HG03103 (cell line): Measurements from ENCODE around the gene SLC22A23.
"Not testable (repeated sequence)": the region's sequence is repeated elsewhere in the genome, so short reads cannot be mapped to it uniquely, and the experiment has no call there.

Source experiments
- ATAC-seq: cut with Tn5 transposase; IDR thresholded peaks from one replicate; pipeline ENCODE4 v1.9.1; 2021; ENCODE audit warnings: low read depth; ENCODE audit not compliant: unreplicated experiment

SLC22A23 gene

GRCh38 chr6:3389390-3390167, 67.3 kb downstream of the SLC22A23 start:
- ATAC-seq = no peak

DNA sequence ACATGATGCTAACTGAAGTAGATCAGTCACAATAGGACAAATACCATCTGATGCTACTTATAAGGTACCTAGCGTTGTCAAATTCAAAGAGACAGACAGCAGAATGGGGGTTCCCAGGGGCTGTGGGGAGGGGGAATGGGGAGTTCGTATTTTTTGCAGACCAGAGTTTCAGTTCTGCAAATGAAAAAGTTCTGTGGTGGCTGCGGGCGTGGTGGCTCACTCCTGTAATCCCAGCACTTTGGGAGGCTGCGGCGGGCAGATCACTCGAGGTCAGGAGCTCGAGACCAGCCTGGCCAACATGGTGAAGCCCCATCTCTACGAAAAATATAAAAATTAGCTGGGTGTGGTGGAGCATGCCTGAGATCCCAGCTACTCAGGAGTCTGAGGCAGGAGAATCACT, 68.1 kb downstream of the SLC22A23 start:
- ATAC-seq = no peak

- ATAC-seq = no peak
These were observed 70.4 kb downstream of the SLC22A23 start for GRCh38 chr6:3386374-3386857.

DNA sequence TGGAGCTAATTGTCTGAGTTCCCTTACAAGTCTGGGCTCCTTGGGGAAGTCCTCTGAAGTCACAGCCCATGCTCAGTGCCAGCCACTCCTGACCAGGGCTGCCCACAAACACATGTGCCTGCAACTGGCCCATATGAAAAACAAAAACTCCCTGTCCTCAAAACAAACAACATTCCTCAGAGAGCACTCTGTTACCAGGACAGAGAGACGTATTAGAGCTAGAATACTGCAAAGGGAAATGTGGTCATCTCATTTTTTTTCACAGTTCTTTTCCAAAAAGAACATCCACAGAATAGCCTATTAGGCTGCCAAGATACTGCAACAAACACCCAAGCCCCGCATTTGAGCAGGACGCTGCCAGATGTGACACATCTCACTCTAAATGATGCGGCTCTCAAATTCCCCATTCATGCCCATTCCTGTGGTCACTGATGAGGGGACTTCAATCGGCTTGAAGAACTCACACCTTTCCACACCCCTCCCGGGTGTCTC, 71.1 kb downstream of the SLC22A23 start:
- ATAC-seq = no peak

GRCh38 chr6:3385181-3385580, 71.7 kb downstream of the SLC22A23 start:
- ATAC-seq = not testable (repeated sequence)

DNA sequence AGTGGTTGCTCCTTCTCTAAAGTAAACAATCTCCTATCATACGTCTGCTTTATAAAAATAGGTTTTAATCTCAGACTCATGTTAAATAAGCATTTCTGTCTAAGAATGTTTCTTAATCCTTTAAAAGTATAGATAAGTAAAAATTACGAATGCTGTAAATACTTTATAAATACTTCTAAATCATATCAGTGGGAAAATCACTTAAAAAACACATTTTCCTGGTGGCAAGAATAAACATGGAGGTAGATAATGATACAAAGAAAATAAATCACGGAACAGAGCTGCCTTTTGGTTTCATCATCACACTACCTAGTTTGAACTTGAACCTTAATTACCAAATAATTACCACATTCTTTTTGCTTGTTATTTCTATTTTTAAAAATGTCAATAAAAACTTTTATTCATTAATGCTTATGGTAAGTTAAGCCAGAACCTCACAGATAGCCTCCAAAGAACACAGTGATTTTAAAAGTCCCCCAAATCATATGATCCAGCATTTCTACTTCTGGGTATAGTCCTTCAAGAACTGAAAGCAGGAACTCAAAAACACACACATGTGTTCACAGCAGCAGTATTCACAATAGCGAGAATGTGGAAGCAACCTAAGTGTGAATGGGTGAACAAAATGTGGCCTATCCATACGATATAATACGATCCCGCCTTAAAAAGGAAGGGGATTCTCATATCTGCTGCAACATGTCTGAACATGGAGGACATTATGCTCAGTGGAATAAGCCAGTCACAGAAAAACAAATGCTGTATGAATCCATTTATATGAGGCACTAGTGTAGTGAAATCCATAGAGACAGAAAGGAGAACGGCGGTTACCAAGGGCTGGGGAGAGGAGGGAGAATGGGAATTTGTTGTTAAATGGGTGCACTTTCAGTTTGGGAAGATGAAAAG, 72.4 kb downstream of the SLC22A23 start:
- no peak for ATAC-seq

DNA sequence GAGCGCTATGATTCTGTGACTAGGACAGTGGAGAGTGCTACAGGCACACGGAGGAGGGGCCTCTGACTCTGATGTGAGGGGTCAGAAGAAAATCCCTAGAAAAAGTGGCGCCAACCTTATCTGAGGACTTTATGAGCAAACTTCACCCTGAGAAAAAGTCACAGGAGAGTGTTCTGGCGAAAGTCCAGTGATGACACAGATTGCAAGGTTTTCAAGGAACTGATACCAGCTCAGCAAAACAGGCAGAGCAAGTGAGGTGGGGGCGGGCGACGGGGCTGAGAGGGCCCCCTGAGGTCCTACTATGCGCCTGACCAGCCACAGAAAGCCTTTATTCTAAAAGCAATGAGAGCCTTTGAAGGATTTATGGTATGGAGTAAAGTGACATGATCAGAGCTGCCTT, 73.3 kb downstream of the SLC22A23 start:
- ATAC-seq = no peak

- no peak for ATAC-seq
These were observed 74.2 kb downstream of the SLC22A23 start for GRCh38 chr6:3382326-3383279.

GRCh38 chr6:3381233-3381921, 75.5 kb downstream of the SLC22A23 start:
- no peak for ATAC-seq

DNA sequence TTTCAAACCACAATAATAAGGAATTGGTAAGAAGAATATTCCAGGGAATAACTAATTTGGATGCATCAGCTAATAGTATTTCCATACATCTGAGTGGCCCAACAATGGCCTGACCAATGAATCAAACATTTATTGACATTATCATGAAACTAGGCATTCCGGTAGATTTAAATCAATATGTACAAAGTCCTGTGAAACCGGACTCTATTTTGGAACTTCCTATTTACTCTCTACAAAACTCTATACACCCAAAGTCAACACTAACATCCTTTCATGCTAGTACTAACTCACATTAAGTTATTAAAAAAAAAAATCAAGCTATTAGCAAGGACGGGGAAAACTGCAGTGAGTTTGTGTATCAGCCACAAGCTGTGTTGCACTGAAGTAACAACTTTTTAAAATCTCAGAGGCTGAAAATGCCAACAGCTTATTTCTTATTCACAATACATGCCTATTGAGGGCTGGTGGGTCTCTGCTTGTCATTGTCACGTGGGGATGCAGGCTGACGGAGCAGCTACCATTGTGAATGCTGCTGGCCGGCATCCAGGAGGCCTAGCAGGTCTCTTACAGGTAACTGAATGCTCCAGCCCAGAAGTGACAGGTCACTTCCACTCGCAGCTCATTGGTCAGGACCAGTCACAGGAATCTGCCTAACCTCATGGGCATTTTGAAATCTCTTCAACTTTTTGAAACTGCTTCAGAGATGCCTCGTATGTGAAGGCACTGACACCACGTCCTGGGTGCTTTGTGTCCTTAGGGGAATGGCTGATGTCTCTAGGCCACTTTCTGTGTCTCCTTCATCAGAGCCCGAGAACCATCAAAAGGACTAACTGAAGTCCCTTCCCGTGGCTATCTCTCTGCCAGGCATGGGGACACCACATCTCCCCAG, 76.3 kb downstream of the SLC22A23 start:
- no peak for ATAC-seq

DNA sequence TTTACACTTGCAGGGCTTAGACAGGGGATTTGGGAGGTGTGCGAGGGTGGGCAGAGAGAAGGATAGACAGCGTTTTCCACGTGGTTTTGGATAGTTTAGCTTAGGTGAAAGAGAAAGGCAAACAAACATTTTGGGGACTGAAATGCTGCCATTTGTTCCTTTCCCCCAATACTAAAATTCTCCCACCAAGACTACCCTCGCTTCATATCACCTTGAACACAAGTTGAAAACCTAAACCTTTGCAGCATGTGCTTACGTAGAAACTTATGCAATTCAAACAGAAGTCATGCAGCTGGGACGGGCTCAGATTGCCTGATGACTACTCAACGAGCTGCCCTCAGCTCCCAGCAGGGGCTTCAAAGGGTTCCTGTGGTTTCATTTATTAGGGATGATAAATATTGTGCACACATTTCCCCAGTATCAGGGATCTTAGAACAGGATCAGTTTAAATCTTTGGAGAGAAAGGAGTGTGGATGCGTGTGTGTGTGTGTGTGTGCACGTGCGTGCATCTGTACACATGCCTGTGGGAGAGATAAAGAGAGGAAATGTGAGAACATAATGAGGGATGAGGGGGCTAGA, 77.3 kb downstream of the SLC22A23 start:
- ATAC-seq = no peak

GRCh38 chr6:3378808-3379207, 78.0 kb downstream of the SLC22A23 start:
- ATAC-seq = not testable (repeated sequence)

DNA sequence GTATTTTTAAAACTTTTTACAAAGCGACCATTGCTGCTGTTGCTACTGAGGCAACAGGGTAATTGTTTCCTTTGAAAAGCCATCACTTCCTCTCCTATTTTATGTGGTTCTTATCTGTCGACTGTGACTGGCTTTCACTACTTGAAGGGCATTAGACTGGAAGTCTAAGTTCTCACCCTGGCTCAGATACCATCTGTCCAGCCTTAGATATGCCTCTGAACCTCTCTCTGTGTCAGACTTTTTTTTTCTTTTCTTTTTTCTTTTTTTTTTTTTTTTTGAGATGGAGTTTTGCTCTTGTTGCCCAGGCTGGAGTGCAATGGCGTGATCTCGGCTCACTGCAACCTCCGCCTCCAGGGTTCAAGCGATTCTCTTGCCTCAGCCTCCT, 78.5 kb downstream of the SLC22A23 start:
- not testable (repeated sequence) for ATAC-seq

GRCh38 chr6:3377536-3378397, 79.1 kb downstream of the SLC22A23 start:
- no peak for ATAC-seq

DNA sequence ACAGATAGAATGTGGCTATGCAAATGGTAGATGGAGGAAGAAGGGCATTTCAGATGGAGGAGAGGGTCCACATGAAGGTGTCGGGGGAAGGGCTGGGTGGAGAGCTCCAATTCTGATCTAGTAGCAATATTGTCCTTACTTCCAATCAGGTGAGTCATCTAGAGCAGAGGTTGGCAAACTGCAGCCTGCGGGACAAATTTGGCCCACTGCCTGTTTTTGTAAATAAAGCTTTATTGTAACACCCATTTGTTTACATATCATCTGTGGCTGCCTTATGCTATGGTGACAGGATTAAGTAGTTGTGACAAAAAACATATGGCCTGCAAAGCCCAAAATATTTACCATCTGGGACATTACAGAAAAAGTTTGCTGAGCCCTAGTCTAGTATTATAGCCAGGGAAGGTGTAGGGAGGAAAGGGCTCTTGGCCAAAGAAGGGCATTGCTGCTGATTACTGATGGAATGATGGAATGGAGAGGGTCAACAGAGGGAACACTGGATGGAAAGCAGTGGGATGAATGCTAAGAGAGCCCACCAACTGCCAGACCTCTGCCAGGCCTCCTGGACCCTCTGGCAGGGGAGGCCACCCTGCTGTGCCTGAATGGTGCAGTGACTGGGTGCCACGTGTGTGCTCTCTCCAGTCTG, 79.8 kb downstream of the SLC22A23 start:
- ATAC-seq = no peak

- no peak for ATAC-seq
These were observed 80.8 kb downstream of the SLC22A23 start for GRCh38 chr6:3376064-3376463.
